AG20443 (cell line): ENCODE measurements around the gene PIGV.
"Not testable (repeated sequence)": the region's sequence is repeated elsewhere in the genome, so short reads cannot be mapped to it uniquely, and the experiment has no call there.

Source experiments
- DNase-seq: peaks from one replicate; pipeline ENCODE4 v3.0.0; 2012; ENCODE audit warnings: low spot score, mixed read lengths

Gene PIGV

DNA sequence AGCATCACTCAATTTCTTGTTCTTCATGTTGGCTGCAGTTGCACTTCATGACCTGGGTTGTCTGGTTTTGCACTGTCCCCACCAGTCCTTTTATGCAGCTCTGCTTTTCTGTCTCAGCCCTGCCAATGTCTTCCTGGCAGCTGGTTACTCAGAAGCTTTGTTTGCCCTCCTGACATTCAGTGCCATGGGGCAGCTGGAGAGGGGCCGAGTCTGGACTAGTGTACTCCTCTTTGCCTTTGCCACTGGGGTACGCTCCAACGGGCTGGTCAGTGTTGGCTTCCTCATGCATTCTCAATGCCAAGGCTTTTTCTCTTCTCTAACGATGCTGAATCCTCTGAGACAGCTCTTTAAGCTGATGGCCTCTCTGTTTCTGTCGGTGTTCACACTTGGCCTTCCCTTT, 6.6 kb downstream of the PIGV start:
- no peak for DNase-seq

DNA sequence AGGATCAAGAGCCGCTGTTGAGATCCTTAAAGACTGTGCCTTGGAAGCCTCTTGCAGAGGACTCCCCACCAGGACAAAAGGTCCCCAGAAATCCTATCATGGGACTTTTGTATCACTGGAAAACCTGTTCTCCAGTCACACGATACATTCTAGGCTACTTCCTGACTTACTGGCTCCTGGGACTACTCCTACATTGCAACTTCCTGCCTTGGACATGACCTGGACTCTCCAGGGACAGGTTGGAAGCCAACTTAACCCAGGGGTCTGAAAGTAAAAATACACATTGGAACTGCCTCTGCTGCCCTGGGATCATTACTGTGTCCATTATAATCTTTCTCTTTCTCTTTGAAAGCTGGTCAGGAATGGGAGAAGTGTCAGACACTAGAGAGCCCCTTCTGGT, 9.9 kb downstream of the PIGV start:
- no peak for DNase-seq

DNA sequence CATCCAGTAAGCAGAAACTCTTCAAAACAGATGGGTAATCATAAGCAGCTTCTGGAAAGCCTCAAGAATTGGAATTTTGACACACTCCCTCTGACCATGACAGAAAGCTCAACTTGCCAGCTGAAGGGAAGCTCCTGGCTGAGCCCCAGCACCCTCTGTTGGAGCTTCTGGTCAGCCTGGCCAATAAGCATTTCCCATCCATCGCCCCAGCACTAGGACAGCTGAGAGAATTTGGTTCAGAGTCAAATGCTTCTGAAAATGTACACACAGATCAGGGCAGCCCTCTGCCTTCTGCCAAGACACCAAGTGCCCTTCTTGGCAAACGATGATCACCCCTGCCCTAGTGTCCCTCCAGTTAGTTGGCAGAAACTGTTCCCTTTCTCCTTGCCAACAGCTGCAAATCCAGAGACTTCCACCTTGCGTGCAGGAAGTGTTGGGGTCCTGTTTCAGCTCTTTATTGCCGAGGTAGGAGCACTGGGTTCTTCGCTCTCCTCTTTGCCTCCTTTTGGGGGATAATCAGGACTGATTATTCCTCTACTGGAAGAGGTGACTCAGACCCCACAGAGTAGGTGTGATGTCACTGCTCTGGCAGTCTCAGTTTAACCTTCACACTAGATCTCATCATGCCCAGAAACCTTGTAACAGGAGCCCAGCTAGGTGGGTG, 11.9 kb downstream of the PIGV start:
- peak; percentile 81 for DNase-seq

DNA sequence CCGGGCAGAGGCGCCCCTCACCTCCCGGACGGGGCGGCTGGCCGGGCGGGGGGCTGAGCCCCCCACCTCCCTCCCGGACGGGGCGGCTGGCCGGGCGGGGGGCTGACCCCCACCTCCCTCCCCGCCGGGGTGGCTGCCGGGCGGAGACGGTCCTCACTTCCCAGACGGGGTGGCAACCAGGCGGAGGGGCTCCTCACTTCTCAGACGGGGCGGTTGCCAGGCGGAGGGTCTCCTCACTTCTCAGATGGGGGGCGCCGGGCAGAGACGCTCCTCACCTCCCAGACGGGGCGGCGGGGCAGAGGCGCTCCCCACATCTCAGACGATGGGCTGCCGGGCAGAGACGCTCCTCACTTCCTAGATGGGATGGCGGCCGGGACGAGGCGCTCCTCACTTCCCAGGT, 16.2 kb downstream of the PIGV start:
- DNase-seq, result not testable (repeated sequence)

DNA sequence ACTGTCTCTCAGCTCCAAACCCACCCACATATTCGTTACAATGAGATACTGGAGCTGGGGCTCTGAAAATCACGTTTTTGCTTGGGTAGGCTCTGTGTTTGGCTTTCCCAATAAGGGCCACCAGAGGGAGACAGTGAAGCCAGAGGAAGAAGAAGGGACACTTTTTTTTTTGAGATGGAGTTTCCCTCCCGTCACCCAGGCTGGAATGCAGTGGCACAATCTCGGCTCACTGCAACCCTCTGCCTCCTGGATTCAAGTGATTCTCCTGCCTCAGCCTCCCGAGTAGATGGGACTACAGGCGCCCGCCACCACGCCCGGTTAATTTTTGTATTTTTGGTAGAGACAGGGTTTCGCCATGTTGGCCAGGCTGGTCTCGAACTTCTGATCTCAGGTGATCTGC, 22.4 kb downstream of the PIGV start:
- peak; percentile 76 for DNase-seq

DNA sequence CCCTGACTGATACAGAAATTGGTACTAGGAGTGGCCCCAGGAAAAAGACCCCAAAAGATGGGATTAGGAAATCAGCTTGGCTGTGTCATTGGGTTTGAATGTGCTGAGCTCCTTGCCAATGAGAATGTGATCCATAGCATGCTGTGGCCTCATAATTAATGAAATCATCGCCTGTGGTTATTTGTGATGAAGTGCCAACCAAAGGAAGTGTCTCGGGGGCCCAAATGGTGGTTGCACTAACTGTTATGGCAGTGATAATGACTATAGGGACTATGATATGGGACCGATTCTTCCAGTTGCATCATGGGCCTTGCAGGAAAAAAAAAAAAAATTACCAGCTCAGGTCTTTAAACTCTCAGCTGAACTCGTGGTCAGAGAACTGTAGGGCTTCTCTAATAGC, 23.3 kb downstream of the PIGV start:
- no peak for DNase-seq

DNA sequence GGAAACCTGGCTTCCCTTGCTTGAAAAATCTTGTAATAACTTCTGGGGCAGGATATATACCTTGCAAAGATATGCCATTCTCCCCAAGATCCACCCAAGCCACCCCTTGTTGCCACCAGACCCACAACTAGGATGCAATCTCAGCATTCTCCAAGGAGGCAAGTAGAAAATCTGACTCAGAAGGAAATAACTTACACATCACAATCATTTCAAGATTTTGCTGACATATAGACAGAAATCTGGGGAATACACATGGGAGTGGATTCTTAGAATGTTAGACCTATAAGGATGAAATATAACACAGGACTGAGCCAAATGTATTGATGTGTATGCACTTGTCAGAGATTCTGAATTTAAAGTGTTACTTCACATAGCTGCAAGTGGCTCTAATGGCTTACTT, 24.0 kb downstream of the PIGV start:
- DNase-seq, result no peak

DNA sequence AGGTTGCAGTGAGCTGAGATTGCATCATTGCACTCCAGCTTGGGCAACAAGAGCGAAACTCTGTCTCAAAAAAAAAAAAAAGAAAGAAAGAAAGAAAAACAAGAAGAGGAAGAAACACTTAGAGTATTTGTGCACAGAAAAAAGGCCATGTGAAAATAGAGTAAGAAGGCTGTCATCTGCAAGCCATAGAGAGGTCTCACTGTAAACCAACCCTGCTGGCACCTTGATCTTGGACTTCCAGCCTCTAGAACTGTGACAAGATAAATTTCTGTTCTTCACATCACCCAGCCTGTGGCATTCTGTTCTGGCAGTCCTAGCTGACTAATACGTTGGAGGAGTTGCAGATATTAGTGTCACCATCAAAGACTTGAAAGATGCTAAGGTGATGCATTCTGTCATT, 26.6 kb downstream of the PIGV start:
- no peak for DNase-seq

DNA sequence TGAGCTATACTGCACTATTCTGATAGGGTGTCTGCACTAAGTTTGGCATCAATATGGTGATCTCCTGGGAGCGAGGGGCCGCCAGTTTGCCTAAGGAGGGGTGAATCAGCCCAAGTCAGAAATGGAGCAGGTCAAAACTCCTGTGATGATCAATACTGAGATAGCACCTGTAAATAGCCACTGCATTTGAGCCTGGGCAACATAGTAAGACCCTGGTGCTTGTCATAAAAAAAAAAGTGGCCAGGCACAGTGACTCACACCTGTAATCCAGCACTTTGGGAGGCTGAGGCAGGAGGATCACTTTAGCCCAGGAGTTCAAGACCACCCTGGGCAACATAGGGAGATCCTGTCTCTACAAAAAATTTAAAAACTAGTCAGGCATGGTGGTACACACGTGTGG, 27.1 kb downstream of the PIGV start:
- DNase-seq, result no peak

DNA sequence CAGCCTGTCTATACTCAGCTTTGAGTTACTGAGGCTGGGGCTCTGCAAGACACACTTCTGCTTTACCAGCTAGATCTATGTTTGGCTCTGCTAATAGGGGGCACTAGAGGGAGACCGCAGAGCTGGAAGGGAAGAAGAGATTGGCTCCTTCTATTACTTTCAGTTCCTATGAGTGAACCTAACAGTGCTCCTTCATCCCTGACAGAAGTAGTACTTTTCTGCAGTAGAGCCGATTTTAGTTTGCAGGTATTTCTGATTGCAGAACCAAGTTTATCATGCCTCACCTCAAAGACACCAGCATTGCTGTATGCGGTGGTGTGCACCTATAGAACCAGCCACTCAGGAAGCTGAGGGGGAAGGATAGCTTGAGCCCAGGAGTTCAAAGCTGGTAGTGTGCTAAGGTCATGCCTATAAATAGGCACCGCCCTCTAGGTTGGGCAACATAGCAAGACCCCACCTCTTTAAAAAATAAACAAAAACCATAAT, 33.1 kb downstream of the PIGV start:
- DNase-seq, result no peak

DNA sequence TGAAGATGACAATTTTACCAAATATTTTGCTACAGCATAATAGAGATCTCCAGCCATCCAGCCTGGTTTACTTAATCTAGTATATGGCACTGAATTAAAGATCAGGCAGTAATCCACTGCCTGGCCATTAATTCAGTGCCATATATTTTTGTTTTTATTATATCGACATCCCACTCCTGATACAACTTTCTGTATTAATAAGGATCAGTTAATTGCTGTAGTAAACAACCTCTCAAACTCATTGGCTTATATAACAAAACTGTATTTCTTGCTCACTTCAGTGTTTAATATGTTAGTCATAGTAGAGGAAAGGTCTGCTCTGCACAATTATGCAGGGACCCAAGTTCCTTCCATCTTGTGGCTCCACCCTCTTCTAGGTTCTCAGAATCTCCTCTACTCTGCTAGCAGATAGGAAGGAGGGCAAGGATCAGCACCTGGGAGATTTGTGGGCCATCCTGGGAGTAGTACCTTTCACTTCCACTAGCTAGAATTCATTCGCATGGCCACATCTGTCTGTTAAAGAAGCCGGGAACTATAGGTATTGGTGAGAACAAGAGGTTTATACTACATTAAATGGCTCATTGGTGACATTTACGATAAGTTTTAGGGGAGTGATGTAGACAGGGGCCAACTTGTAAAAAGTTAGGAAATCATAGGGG, 35.1 kb downstream of the PIGV start:
- DNase-seq, result no peak

DNA sequence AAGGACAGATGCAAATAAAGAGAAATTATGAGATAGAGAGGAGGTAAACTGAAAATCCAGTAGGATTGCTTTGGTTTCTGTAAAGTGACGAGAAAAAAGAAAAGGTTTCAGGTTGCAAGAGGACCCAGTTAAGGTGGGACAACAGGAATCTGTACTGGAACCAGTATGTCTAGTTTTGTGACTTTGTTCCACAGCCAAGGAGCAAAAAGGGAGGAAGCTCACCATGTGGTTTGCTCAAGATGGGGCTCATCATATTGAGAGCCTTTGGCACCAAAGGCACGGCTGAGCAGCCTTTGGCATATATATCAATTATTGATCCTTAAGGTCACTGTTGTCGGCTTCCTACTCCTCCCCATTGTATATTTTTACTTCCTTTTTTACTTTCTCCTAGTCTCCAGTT, 37.0 kb downstream of the PIGV start:
- DNase-seq, result no peak

DNA sequence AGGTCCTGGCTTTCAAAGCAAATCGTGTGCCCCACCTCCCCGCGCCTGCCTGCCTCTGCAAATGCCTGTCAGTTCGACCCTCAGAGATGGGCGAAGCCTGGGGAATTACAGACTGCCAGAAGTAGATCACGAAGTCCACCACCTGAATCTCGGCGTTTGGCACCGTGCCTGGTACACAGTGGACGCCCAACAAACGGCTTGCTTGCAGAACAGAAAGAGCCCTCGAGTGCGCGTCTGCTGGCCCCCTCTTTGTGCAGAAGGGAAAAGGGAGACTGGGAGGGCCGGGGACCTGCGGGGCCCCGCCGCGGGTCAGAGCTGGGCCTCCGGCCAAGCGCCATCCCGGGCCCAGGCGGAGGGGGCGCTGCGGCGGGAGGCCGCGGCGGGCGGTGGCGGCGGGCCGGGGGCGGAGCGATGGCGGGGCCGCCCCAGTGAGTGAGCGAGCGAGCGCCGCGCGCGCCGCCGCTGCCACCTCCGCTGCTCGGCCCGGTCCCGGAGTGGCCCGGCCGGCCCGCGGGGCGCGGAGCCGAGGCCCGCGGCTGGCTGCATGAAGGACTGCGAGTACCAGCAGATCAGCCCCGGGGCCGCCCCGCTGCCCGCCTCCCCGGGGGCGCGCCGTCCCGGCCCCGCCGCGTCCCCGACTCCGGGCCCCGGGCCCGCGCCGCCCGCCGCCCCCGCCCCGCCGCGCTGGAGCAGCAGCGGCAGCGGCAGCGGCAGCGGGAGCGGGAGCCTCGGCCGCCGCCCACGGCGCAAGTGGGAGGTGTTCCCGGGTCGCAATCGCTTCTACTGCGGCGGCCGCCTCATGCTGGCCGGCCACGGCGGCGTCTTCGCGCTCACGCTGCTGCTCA, 38.7 kb downstream of the PIGV start, which contains the start of gene ZDHHC18:
TSS of gene ZDHHC18 (plus strand) at position 428 of the 845 bp plus-strand sequence. CDS start at position 545, 117 bp downstream.
- DNase-seq, result peak; percentile 97

DNA sequence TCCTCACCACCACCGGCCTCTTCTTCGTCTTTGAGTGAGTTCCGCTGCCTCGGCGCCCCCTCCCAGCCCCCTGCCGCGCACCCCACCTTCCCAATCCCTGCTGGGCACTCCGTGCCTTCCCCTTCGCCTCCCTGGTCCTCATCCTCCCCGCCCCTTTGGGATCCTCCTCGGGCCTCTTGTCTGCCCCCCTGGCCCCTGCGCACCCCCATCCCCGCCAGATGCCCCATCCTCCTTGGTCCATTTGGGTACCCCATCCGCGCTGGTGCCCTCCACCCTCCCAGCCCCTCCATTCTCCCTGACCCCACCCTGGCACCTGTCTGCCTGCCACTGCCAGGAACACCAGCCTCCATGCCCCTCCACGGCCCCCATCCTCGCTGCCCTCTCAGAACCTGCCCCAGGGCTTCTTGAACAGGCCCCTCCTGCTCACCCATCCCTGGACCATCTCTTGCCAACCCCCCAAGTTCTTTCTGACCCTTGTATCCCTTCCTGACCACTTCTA, 39.4 kb downstream of the PIGV start:
- DNase-seq, result no peak

DNA sequence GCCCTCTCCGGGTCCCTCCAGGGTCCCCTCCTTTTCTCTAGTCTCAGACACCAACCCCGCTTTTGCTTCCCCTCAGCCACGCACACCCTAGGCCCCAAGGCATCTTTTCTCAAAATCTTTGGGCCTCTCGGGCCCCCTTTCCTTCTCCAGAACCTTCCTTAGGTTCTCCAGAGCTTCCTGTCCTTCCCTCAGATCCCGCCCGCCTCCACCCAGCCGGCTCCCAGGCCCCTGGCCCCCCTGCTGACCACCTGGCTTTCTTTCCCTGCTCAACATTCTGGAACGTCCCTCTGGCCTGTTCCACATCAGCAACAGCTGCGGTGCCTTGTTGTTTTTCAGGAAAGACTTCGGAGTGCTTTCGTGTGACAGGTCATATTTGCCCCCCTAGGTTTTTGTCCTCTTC, 39.9 kb downstream of the PIGV start:
- DNase-seq, result no peak

DNA sequence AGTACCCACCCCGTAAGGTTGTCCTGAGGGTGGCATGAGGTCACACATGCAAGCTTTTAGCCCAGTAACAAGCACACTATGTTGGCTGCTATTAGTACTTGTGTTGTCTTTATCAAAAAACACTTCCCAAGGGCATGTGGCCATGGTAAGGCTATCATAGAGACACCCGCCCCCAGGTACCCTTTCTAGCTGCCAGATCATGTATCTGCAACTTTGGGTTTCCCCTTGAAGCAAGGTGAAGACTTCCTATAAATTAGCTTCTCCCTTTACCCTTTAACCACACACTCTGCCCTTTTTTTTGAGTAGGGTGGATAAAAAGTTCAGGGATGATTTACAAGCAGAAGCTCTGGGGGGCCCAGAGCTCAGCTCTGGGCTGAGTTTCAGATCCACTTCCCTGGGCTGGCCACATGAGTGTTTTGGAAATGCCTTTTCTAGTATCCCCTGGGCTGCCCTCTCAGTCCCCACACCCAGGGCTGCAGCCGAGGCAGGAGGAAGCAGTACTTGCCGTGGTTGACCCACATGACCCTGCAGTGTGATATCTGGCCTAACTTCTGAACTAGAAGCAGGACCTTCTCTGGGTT, 40.8 kb downstream of the PIGV start:
- no peak for DNase-seq

DNA sequence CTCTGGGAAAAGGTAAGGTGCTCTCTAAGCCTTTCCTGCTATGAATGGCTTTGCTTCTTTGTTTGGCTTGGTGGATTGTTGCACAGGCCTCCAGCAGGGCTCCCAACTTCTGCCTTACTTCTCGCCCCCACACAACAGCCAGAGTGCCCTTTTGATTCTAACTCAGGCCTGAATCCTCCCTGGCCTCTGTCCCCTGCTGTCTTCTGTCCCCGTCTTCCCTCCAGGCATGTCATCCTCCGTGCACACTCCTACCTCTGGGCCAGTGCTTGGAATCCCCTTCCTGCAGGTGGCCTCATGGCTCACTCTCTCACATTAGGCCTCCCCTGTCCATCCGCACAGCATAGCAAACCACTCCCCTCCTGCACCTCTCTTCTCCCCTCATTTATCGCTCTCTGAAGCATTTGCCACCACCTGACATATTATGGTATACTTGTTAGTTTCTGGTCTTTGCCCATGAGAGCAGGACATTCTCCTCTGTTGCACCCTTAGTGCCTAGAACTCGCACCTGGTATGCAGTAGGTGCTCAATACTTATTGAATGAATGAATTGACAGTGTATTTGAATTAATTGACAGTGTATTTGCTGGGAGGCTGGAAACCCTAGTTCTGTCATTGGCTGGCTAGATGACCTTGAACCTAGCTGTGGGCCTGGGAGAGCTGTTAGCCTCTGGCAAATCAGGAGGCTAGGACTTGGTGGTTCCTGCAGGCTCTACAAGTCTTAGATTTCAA, 41.6 kb downstream of the PIGV start:
- no peak for DNase-seq

DNA sequence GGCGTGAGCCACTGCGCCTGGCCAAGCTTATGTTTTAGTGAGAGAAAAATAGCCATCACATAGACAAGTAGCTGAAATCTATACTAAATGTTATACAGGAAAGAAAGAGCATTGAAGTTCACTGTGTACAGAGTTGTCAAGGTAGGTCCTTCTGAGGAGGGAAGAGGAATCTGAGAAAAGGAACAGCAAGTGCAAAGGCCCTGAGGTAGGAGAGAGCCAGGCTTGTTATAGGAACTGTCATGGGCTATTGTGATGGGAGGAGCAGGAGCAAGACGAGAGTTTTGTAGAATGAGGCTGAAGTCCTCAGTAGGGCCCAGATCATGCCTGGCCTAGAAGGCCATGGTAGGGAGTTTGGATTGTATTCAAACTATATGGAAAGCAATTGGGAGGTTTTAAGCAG, 43.3 kb downstream of the PIGV start:
- DNase-seq, result no peak

DNA sequence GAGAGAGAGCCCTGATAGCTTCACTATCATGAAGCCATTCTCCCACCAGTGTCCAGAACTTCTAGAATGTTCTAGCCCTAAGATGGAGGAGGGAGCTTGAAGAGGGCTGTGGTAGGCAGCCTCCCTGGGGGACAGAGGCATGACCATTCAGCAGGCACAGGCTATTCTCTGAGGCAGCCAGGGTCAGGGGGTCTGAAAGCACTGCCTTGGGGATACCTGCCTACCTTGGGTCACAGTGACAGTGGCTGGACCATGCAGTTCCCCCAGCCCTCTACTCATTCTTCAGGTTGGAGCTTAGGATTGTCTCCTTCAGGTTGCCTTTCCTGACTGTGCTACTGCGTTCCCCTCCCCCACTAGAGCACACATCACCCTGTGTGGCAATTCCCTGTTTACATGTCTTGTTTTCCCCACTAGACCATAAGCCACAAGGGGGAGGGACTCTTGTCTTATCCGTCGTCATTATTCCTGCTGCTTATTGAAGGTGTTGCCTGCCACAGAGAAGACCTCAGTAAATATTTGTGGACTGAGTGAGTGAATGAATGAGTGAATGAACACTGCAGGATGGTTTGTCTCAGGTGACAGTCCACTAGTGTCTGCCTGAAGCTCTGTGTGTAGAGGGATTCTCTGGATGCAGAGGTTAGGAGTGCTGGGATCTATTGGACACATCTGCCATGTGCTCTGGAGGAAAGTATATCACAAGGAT, 43.9 kb downstream of the PIGV start:
- DNase-seq, result no peak

DNA sequence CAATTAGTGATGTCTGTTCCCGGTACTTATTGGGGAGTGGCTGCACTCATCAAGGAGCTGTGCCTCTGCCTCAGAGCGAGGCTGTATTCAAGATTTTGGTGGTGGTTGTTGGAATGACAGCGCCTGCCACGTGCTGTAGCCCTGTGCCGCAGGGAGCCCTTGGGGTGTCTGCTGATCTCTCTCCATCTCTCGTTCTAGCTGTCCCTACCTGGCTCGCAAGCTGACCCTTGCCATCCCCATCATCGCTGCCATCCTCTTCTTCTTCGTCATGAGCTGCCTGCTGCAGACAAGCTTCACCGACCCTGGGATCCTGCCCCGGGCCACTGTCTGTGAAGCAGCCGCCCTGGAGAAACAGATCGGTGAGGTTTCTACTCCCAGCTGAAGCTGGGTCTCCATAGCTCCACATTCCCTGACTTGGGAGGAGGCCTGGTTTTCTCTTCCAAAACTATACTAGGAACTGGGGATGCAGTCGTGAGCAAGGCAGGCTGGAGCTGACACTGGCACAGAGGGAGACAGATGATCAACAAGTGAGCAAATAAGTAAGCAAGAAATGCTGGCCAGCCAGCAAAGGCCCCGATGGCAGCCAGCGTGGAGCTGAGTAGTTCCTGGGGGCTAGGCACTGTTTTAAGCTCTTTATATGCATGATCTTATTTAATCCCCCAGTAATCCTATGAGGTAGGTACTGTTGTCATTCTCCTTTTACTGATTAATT, 44.7 kb downstream of the PIGV start:
- no peak for DNase-seq
